Endometrial microvascular endothelial cells (primary cell): ENCODE data around the gene IFITM2. TPM values are rescaled to one million over a fixed set of nuclear protein-coding genes. Genes with fewer than 3 reads are reported as not detected.

Experiments used
- in situ Hi-C: cut with HindIII; loops from 2 replicates; pipeline ENCODE4 v1.10.0; 2017; ENCODE audit warnings: low sequenced_read_pairs, low pct_unique_long_range_greater_than_20kb; ENCODE audit errors: inconsistent ontology term
- total RNA-seq: library from RNA; depleted of rRNA; stranded (reverse); fragments of >200 nt; gene quantifications from one replicate; pipeline ENCODE4 v1.2.3, GENCODE V29; 2015; ENCODE audit errors: inconsistent ontology term

Gene IFITM2
- total RNA-seq, 1 donor from 2014 or later, result 233 TPM

DNA sequence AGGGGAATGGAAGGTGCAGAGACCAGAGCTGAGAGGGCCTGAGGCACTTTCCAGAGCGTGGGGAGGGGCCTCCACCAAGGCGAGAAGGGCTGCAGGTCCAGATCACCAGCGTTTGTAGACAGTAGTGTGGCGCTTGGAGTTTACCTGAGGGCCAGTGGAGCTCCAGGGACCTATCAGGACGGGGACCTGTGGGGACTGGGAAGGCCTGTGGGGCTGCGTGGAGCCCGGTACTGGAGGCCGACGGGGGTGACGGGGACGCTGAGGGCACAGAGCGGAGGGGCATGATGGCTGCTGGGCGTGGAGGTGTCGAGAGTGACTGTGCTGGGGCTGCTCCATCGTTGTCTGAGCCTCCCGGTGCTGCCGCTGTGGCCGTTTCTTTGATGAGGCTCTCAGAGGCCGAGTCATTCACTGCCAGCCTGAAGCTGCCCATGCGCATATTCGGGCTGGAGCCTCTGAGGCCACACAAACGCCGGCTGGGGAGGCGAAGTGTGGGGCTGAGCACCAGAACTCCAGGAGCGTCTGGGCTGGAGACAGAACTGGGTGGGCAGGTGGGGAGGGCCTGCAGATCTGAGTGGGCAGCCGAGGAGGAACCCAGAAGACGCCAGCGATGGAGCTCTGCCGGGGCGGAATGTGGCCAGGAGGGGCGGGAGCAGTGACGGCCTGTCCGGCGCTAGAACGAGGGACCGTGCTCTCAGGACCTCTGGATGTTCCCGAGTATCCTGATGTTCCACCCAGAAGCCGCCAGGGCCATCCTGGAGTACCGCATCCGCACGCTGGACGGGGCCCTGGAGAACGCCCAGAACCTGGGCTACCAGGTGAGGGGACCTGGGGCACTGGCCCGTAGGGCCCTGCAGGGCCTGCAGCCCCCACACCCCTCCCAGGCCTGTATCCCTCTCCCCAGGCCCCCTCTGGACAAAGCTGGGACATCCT, 16.1 kb upstream of the IFITM2 start:
- in situ Hi-C loops, result no loop called here

GRCh38 chr11:292211-293121, 15.2 kb upstream of the IFITM2 start:
- in situ Hi-C loops, result no loop called here

GRCh38 chr11:293271-293851, 14.3 kb upstream of the IFITM2 start:
- in situ Hi-C loops, result no loop called here

DNA sequence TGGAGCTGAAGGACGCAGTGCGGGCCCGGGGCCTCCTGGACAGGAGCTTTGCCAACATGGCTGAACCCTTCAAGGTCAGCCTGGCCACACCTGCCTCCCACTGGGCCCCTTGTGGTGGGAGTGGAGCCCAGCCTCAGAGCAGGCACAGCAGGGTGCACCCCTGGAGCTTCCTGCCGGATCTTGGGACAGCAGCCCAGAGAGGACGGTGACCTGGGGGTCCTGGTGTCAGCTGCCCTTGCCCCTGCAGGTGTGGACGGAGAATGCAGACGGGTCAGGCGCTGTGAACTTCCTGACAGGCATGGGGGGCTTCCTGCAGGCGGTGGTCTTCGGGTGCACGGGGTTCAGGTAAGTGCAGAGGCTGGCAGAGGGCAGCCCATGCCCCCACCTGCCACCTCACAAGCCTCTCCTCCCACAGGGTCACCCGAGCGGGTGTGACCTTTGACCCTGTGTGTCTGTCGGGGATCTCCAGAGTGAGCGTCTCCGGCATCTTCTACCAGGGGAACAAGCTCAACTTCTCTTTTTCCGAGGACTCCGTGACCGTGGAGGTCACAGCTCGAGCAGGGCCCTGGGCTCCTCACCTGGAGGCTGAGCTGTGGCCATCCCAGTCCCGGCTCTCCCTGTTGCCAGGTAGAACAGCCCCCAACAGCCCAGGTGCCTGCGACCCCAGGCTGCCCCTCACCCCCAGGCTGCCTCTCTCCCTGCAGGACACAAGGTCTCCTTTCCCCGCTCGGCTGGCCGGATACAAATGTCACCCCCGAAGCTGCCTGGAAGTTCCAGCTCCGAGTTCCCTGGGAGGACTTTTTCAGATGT, 13.6 kb upstream of the IFITM2 start:
- in situ Hi-C loops, result no loop called here

DNA sequence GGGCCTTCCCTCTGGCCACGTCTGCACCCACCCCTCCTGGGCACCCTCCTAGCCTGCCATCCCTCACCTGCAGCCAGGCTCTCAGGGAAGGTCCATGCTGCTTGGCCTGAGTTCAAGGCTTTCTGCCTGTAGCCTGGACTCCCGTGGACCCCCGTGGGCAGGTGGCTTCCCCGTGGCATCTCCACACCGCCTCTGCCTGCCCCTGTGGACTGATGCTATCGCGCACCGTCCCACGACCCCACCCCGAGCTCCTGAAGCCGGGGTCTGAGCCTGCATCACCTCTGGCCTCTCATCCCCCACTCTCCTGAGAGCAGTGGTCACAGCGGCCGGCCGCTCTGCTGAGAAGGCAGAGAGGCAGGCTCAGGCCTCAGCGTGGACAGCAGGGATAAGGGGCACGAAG, 12.8 kb upstream of the IFITM2 start:
- in situ Hi-C loops, result no loop called here

DNA sequence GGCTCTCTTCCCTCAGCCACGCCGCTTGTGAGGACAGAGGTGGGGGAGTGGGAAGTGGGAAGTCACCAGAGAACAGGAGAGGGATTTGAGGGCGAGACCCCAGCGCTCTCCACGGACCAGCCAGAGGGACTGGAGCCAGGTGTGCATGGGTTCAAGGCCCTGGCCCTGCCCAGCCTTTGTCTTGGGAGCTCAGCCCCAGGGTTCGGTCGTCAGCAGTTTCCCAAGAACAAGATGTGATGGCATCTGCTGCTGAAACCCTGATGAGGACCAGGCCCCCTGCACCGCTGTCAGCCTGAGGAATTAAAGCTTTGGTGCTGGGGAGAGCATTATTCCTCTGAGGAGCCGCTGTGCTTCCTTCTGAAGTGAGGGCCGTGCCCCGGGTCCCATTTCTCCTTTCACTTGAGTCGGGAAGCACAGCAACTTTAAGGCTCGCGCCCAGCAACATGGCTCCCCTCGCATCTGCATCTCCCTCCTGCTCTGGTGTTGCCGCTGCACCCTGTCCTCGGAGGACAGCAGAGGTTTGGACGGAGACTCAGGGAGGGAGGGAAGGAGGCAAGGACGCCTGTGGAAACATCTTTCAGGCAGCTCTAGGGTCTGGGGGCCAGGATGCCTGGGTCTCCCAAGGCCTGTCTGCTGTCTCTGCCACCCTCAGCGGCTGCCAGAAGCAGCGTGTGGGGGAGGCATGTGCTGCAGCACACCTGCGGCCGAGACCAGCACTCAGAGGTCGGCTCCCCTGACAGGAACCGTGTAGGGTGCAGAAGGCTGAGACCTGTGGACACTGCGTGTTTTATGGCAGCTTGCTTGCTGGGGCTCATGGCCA, 12.1 kb upstream of the IFITM2 start:
- in situ Hi-C loops, result no loop called here

DNA sequence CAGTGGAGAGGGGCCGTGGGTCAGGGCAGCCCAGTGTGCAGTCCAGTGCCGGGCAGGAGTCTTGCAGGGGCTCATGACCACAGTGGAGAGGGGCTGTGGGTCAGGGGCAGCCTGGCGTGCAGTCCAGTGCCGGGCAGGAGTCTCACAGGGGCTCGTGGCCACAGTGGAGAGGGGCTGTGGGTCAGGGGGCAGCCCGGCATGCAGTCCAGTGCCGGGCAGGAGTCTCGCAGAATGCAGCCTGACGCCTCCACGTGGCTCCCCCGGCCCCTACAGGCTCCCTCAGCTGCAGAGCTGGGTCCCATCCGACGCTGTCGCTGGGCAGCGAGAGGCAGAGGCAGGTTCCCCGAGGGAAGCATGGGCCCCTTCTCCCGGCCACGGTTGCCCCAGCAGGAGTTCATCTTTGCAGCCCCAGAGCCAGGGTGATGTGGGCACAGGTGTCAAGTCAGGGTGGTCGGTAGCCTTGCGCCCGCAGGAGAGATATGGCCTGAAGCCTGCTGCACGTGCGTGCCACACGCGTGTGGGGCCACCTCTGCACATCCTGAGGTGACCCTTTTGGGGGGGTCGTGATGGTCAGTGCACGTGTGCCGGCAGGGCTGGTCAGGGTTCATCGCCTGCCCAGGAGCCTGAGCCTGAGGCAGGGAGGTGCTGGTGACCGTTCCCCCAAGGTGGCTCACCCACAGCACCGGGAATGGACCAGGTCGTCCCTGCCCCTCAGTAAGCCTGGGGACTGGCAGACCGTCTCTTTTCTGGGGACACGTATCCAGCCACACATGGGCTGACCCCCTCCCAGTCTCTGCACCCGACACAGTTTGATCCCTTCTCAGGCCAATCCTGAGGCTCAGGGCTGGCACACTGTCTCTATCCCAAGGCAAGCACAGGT, 11.2 kb upstream of the IFITM2 start:
- in situ Hi-C loops, result no loop called here

DNA sequence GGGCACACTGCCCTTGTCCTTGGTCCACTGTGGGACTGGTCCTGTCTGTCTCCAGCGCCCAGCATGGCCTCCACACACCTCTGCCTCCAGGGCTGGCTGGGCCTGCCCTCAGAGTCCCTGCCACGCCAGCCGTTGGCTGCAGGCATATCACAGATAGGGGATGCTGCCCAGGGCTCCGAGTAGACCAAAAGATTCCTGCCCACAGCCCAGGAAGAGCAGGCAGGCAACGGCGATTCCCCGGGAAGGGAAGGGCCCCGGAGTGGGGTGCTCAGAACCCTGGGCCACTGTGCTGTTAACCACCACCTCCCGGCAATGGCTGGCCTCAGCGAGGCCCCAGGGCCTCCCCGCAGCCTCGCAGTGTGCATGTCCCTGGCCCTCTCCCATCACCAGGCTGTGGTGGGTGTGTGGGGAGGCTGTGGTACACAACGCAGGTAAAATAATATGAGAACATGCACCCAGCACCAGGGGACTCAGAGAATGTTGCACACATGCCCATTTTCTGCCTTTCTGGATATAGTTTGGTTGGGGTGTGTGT, 10.5 kb upstream of the IFITM2 start:
- in situ Hi-C loops, result no loop called here

GRCh38 chr11:297586-298405, 9.8 kb upstream of the IFITM2 start:
- in situ Hi-C loops, result no loop called here

DNA sequence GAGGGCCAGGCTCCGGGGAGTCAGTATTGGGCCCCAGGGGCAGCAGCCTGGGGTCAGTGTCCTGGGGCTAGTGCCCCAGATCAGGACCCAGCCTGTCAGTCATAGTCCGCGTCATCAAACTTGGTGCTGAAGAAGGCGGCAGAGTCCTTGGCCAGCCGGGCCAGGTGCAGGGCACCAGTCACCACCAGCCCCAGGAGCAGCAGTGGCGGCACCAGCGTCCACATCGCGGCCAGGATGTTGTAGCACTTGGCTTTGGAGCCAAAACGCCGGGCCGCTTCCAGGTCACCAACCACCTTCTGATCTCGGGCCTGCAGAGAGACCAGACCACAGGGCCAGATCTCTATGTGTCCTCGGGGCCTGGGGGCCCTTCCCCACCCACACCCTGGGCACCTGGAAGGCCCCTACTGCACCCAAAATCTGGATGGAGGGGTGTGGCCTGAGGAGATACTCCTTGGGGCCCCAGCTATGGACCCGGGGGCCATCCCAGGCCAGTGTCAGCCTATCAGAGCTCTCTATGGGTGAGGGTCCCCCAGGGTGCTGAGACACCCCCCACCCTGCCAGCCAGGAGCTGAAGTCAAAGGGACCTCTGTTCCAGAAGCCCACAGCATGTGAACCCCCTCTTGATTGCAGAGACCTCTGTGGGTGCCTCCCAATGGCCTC, 9.1 kb upstream of the IFITM2 start:
- in situ Hi-C loops, result no loop called here

GRCh38 chr11:299081-299891, 8.3 kb upstream of the IFITM2 start, which contains the start of gene IFITM5:
Gene IFITM5 (minus strand): TSS chr11:299526. CDS start chr11:299490, 36 bp downstream.
- in situ Hi-C loops, result no loop called here

DNA sequence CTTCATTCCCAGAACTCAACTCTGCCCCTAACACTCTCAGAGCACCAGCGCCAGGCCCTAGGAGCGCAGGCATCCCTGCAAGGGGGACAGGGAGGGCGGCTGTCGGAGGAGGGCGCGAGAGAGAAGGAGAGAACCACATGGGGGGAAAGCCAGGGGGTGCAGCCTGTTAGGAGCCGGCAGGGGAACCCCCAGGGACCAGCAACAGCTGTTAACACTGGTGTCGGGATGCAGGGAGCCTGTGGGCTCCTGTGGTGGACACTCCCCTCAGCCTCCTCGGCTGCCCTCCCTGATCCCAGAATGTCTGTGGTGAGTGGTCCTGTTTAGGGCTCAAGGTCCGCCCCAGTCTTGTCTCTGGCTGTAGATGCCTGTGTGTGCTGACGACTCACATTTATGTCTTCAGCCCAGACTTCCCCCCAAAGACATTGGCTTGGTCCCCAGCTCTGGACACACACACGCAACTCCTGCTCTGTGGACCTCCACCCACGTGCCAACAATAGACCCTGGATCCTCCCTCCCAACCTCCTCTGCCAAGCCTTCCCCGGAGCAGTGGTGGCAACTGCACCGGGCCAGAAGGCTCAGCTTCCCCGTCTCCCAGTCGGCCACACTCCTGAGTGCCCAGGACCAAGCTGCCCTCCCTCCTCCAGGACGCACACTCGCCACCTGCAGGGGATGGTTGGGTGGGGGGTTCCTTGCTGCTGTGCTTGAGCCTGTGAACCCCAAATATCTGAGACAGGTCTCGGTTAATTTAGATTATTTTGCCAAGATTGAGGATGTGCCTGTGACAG, 7.5 kb upstream of the IFITM2 start:
- in situ Hi-C loops, result no loop called here

GRCh38 chr11:303363-303762, 4.3 kb upstream of the IFITM2 start:
- in situ Hi-C loops, result no loop called here

DNA sequence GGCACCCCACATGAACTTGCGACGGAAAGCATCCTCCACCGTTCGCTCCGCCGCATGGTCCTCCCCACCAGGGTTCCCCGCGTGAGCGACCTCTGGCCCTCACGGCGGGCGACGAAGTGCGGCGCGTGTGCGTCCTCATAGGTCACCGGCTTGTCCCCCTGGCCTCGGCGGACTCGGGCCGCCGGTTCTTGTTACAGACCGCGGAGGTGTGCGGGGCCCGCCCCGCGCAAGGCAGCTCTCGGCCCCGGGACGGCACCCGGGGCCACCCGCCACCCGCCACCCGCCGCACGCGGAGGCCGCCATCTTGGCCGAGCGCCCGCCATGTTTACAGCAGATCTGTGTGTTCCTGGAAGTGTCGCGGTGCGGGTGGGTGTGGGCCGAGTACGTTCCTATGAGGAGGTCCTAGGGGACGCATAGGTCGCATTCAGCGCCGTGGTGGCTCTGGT, 3.5 kb upstream of the IFITM2 start:
- in situ Hi-C loops, result no loop called here
